ENCODE results near the gene SLC25A20.
"Not testable (repeated sequence)": the region's sequence is repeated elsewhere in the genome, so short reads cannot be mapped to it uniquely, and the experiment has no call there.

Gene SLC25A20

GRCh38 chr3:48845170-48845569 lies 53.5 kb downstream of the SLC25A20 start:
- no peak for DNase-seq

- no peak for DNase-seq
Observed at GRCh38 chr3:48837163-48837562, 61.5 kb downstream of the SLC25A20 start.

- no peak for DNase-seq
Observed at GRCh38 chr3:48835650-48836366, 62.9 kb downstream of the SLC25A20 start.

GRCh38 chr3:48832684-48833083 lies 66.0 kb downstream of the SLC25A20 start:
- no peak for DNase-seq

GRCh38 chr3:48830715-48831114 lies 68.0 kb downstream of the SLC25A20 start:
- DNase-seq, result no peak

- DNase-seq, result not testable (repeated sequence)
Observed at GRCh38 chr3:48829525-48829924, 69.2 kb downstream of the SLC25A20 start.

- not testable (repeated sequence) for DNase-seq
Observed at GRCh38 chr3:48827874-48828273, 70.8 kb downstream of the SLC25A20 start.

- no peak for DNase-seq
Observed at GRCh38 chr3:48826451-48826850, 72.2 kb downstream of the SLC25A20 start.

- no peak for DNase-seq
Observed at GRCh38 chr3:48820612-48821324, 77.9 kb downstream of the SLC25A20 start.

- no peak for DNase-seq
Observed at GRCh38 chr3:48819234-48820221, 79.2 kb downstream of the SLC25A20 start.

- DNase-seq, result no peak
Observed at GRCh38 chr3:48811524-48811923, 87.2 kb downstream of the SLC25A20 start.

Data from stimulated activated CD4-positive, alpha-beta T cell treated with anti-CD3 and anti-CD28 coated beads, Interleukin-2, amount 100 ng/mL, for 24 hours (primary cell).